GM21737 (cell line): ENCODE results near the gene TREML2.
"Not testable (repeated sequence)": the region's sequence is repeated elsewhere in the genome, so short reads cannot be mapped to it uniquely, and the experiment has no call there.

ENCODE experiments used
- ATAC-seq: cut with Tn5 transposase; IDR thresholded peaks from one replicate; pipeline ENCODE4 v1.9.1; 2021; ENCODE audit warnings: mild to moderate bottlenecking, moderate library complexity; ENCODE audit not compliant: unreplicated experiment

Gene TREML2

GRCh38 chr6:41200901-41201763 is at the start of gene TREML2:
TREML2 (minus strand) TSS chr6:41201149; CDS start chr6:41201008, 141 bp downstream.
- peak; percentile 31 for ATAC-seq

- ATAC-seq = no peak
Measured at GRCh38 chr6:41247882-41248705, 47.1 kb upstream of the TREML2 start.

GRCh38 chr6:41247288-41247865 is 46.4 kb upstream of the TREML2 start:
- ATAC-seq = no peak

GRCh38 chr6:41246529-41246928 is 45.6 kb upstream of the TREML2 start:
- not testable (repeated sequence) for ATAC-seq

GRCh38 chr6:41239467-41240159 is 38.7 kb upstream of the TREML2 start:
- ATAC-seq = no peak

GRCh38 chr6:41237128-41237527 is 36.2 kb upstream of the TREML2 start:
- no peak for ATAC-seq

GRCh38 chr6:41236276-41236675 is 35.3 kb upstream of the TREML2 start:
- ATAC-seq = no peak

GRCh38 chr6:41232667-41233066 is 31.7 kb upstream of the TREML2 start:
- ATAC-seq = no peak

- no peak for ATAC-seq
Measured at GRCh38 chr6:41231246-41231645, 30.3 kb upstream of the TREML2 start.

GRCh38 chr6:41229721-41230120 is 28.8 kb upstream of the TREML2 start:
- no peak for ATAC-seq

GRCh38 chr6:41228616-41229015 is 27.7 kb upstream of the TREML2 start:
- ATAC-seq = no peak

GRCh38 chr6:41228096-41228495 is 27.1 kb upstream of the TREML2 start, which contains the start of gene TREML4:
TREML4 (plus strand) TSS chr6:41228349; CDS start chr6:41228428, 79 bp downstream.
- ATAC-seq = no peak

GRCh38 chr6:41226752-41227151 is 25.8 kb upstream of the TREML2 start:
- no peak for ATAC-seq

- ATAC-seq = no peak
Measured at GRCh38 chr6:41224800-41225199, 23.9 kb upstream of the TREML2 start.

- ATAC-seq = no peak
Measured at GRCh38 chr6:41222513-41222912, 21.6 kb upstream of the TREML2 start.

GRCh38 chr6:41222045-41222444 is 21.1 kb upstream of the TREML2 start:
- ATAC-seq = no peak

- ATAC-seq = no peak
Measured at GRCh38 chr6:41216616-41217015, 15.7 kb upstream of the TREML2 start.

GRCh38 chr6:41215777-41216176 is 14.8 kb upstream of the TREML2 start:
- no peak for ATAC-seq

- no peak for ATAC-seq
Measured at GRCh38 chr6:41214559-41215238, 13.8 kb upstream of the TREML2 start.
